GM21360 (cell line): ENCODE data around the gene B3GNT2.
"Not testable (repeated sequence)": the region's sequence is repeated elsewhere in the genome, so short reads cannot be mapped to it uniquely, and the experiment has no call there.

Source experiments
- ATAC-seq: cut with Tn5 transposase; IDR thresholded peaks from one replicate; pipeline ENCODE4 v1.9.1; 2021; ENCODE audit warnings: mild to moderate bottlenecking, moderate library complexity; ENCODE audit not compliant: unreplicated experiment

Gene B3GNT2

DNA sequence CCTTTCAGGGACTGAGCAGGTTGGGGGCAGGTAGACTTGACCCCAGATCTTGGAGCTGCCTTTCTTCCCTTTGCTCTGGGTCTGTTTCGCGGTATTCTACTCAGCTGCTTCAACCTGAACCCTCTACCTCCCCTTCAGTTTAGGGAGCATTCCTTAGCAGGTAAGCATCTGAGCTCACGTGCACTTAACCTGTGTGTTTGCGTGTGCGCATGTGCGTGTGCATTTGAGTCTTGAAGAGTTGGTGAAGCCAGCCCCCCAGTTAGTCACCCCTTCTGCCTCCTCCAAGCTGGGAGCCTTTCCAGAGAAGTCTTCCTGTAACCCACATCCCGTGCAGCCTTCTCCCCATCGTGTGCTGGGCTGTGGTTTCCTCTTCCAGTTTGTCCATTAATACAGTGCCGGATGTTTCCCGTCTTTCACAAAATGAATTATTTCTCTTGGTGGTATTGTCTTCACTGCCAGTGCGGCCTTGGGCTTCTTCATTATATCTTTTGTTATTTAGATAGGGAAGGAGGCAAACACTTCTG lies 33.2 kb downstream of the B3GNT2 start:
- ATAC-seq = no peak

DNA sequence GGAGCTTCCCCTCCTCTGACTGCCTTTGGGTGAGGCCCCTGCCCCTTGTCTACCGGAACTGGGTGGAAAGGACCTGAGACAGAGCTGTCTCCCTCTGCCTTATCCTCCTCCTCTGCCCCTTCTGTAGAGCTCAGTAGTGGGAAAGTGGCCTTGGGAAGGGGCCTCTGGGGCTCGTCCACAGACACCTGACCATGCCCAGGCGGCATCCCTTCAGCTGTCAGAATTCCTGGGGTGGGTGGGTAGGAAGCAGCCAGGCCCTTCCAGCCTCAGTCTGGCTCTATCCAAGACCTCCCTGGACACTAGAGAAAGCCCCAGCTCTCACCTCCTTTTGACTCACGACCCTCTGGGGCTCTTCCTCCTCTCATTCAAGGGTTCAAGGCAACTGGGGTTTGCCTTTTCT lies 35.6 kb downstream of the B3GNT2 start:
- no peak for ATAC-seq

DNA sequence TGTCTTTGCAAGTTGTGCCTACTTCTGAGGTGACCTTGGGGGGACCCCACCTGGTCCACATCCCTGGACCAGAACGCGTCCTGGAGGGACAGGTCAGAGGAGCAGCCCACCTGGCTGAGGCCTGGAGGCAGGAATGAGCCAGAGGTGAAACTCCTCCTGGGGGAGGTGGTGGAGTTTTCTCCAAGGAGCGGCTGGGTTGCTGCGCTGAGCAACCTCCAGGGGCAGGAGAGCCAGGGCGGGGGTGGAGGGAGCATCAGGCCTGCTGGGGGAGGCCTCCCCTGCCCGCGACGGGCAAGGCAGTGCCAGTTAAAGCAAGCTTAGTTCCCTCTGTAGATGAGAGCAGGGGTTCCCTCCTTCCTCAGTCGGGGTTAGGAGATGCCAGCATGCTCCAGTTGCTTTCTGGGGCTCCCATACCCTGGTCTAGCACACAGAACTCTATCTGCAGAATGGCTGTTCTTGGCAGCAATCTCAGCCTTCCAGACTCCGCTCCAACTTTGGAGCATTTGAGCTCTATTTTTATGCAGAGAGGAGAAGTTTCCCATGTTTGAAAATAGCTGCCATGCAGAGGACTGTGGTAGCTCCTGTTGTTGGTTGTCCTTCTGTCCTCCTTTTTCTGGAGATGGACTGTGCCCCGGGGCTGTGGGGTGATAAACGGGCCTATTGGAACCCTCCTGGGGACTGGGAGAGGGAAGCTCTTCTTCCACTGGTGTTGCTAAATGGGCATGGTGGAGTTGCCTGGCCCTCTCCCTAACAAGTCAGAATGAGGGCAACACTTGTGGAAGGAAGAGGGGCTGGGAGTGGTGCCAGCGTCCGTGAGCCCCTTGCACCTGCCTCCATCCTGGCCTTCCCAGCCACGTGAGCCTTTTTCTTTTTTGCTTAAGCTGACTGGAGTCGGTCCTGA lies 39.1 kb downstream of the B3GNT2 start:
- ATAC-seq = no peak

DNA sequence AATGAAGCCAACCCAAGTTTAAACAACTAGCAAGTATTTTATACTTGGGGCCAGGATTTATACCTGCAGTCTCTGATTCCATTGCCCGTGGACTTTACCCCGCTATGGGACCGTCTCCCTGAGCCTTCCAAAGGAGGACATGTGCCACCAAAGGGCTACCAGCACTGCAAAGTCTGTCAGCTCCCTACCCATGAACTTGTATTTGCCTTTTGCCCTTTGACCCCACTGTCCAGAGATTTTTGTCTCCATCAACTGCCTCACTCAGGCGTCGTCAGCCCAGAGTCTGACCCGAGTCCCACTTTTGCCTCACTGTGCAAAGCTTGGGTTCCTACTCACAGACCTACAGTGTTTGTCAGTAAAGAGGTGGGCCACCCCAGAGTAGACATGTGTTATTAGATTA lies 40.6 kb downstream of the B3GNT2 start:
- no peak for ATAC-seq

DNA sequence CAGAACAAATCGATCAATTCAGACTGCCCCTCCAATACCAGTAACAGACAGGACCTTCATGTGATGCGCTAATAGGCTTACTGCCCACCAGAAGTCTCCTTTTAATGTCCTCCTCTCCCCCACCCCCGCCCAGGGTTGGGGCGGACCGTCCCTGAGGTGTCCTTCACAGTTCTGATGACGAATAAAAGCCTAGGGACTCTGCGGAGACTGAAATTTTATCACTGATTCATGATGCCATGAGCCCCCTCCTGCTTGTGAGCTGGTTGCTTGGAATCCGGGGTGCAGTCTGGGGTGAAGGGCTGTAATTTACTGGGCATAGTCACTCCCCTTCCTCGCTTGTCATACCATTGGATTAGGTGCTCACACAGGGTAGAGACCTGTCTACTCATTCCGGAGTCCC lies 42.3 kb downstream of the B3GNT2 start:
- ATAC-seq = no peak

DNA sequence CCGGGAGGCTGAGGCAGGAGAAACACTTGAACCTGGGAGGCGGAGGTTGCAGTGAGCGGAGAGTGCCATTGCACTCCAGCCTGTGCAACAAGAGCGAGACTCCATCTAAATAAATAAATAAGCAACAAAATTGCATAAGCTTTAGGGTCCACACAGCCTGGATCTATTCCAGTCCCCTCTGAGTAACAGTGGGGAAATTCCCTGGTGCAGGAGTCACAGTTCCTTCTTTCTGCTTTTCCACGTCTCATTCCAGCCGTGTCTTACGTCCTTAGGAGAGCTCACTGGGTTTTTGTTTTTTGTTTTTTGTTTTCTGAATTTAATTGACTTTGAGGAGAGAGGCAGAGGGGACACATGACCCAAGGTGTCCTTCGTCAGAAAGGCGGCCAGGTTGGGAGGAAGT lies 44.6 kb downstream of the B3GNT2 start:
- no peak for ATAC-seq

DNA sequence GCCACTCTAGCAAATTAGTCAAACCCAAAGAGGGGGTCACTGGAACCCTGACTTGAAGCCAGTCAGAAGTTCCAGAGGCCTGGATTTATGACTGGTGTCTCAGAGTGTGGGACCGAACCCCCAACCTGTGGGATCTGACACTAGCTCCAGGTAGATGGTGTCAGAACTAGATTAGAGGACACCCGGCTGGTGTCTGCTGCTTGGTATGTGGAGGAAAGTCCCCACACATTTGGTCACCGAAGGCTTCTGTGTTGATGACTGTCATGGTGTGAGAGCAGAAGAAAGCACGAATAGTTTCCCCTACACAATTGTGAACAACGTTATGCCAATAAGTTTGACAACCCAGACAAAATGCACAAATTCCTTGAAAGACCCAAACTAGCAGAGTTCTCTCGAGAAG lies 48.1 kb downstream of the B3GNT2 start:
- no peak for ATAC-seq

DNA sequence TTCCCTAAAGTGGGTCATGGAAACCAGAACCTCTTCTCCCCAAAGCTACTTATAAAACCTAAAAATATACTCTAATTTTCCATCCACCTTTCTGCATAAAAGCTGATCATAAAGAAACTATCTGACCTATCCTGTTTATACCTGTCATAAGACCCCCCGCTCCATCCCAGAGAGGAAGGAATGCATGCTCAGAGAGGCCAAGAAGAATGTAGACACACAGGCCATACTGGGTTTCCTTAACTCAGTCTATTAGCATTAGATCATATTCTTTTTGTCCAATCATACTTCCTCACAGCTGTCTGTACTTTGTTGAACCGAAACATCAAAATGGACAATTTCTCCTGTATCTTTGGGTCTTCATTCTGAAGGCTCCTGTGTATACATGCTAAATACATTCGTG lies 52.3 kb downstream of the B3GNT2 start:
- no peak for ATAC-seq

DNA sequence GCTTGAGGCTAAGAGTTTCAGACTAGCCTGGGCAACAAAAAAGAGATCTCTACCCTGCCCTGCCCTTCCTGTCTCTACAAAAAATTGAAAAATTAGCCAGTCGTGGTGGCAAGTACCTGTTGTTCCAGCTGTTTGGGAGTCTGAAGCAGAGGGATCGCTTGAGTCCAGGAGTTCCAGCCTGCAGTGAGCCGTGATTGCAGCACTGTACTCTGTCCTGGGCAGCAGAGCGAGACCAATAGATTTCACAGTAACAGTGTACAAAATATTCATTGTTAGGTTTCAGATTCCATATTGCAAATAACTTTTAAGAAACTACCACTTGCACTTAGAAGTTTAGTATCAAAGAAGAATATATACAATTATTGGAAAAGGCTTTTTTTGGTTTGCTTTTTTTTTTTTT lies 54.3 kb downstream of the B3GNT2 start:
- no peak for ATAC-seq

DNA sequence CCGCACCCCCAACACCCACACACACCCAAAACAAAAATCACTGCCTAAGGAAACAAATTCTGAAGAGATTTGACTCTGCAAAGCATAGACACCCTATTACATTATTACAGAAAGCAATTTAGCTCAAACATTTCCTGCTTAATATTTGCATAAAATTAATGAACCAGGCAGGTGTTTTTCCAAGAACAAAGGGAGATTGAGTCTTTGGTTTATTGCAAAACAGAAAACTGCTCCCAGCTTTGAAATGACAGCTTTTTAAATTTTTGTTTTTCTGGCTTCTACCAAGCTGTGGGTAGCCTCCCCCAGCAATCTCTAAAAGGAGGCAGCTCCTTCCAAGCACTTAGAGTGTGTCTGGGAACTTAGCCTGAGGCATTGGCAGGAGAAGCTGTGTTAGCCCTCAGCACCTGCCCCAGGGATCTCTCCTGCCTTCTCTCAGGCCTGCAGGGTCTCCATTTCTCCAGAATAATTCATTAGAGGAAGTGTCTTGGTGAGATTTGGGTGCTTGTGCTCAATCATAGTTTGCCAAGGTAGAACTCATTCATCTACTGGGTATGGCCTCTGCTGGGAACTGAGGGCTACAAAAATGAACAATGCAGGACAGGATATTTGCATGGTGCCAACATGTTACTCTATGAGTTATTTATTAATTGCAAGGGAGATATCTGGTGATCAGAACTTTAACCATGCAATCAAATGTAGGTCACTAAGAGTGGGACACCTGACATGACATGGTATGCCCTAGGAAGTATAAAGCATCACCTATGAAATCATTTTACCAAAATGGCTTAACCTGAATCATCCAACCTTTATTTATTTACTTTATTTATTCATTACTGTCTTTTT lies 58.7 kb downstream of the B3GNT2 start:
- no peak for ATAC-seq

DNA sequence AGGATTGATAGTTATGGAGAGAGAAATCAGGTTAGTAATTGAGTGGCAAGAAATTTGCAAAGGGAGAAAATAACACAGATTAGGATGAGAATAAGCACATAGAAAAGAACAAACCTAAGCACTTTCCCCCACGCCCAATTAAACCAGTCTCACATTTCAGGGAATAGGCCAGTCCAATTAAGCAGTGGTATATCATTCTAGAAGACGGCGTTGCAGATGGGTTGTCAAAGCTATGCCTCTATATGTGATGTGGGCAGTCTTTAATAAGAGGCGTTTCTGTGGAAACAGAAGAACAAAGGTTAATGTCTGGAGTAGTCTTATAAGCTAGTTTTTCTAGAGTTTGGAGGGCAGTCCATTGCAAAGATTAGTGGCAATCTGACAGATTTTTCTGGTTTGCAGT lies 61.6 kb downstream of the B3GNT2 start:
- no peak for ATAC-seq

DNA sequence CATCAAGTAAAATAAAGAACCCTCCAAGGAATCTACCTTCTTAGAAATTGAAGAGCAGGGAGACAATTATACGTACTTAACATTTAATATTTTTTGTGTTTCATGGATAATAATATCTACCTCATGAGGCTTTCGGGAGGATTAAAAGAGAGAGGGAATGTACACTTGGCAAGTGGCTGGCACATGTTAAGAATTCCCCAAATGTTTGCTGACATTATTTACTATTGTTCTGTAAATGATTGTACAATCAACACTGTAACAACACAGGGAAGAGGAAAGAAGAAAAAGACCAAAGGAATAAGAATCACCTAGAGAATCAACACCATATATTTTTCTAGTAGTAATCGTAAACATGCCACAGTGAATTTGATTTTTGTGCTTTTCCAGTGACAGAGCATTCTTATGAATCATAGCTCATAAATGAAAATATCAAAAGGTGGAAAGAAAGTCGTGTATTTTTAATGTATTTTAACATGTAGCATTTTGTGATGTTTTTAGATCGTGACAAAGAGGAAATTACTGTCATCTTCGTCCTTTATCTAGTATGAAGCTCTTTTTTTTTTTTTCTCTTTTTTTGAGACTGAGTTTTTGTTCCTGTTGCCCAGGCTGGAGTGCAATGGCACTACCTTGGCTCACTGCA lies 67.3 kb downstream of the B3GNT2 start:
- no peak for ATAC-seq

DNA sequence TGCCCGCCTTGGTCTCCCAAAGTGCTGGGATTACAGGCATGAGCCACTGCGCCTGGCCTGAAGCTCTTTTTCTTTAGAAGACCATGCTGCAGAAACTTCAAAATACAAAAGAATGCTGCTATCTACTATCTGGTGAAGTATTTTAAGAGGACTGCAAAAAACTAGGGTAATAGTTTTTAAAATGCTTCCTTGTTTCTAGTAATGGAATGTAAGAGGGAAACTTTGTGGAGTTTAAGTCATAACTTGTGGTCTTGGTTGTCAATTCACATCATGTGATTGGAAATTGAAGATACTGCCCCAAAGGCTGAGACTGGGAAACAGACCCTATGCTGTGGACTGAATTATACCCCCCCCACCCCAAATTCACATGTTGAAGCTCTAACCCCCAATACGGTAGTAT lies 68.3 kb downstream of the B3GNT2 start:
- ATAC-seq = no peak

DNA sequence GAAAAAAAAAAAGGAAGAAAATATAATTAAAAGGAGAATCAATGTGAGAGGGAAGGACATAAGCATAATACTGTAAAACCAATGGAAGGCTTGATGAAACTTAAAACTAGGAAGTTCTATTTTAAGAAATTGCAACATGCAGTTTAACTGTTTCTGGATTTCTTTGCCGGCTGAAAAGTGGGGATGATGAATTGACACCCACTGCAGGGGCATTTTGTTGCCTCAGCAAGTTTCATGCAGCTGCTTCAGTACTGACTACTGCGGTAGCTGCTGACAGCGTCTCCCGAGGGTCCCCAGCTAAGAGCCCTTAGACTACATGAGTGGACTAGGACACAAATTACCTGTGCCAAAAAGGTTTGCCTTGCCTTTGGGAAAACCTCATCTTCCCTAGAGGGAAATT lies 69.2 kb downstream of the B3GNT2 start:
- ATAC-seq = no peak

DNA sequence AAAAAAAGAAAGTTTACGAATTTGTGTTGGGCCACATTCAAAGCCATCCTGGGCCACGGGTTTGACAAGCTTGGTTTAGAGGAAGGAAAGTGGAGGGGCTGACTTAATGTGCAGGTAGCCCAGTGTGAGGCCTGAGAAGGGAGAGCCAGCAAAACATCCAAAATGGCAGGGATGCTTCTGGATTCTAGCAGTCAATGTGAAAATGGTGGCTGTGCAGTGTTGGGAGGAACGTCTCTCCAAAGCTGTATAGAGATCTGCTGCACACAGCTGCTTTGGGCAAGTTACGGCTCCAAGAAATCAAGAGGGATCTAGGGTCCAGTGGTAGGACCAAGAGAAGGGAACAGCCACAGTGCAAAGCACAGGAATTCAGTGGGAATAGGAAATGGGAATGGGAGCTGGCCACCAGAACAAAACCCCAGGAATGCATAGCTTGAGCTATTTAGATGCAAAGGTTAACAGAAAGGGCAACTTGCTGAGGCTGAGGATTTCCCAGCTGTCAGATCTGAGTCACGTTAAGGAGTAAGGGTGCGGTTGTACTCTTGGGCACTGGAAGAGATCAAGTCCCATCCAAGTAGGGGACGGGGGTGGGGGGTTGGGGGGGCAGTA lies 70.6 kb downstream of the B3GNT2 start:
- no peak for ATAC-seq

DNA sequence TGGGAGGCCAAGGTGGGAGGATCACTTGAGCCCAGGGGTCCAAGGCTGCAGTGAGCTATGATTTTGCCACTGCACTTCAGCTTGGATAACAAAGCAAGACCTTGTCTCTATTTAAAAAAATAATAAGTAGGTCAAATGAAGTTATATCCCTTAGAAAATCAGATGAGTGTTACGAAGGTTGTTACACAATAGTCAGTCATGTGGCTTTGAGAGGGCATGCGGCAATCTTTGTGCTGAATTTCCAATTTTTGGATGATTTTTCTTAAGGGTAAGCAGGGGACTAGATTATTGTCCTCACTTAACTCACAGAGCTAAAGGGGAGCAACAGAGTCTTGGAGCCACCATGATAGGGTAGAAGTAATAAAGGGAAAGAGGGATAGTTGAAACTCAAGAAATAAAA lies 71.8 kb downstream of the B3GNT2 start:
- no peak for ATAC-seq

DNA sequence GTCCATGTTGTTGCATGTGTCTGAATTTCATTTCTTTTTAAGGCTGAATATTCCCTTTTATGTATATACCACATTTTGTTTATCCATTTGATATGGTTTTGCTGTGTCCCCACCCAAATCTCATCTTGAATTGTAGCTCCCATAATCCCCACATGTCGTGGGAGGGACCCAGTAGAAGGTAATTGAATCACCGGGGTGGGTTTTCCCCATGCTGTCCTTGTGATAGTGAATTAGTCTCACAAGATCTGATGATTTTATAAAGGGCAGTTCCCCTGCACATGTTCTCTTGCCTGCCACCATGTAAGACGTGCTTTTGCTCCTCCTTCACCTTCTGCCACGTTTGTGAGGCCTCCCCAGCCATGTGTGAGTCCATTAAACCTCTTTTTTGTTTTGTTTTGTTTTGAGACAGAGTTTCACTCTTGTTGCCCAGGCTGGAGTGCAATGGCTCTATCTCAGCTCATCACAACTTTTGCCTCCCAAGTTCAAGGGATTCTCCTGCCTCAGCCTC lies 72.8 kb downstream of the B3GNT2 start:
- ATAC-seq = not testable (repeated sequence)

DNA sequence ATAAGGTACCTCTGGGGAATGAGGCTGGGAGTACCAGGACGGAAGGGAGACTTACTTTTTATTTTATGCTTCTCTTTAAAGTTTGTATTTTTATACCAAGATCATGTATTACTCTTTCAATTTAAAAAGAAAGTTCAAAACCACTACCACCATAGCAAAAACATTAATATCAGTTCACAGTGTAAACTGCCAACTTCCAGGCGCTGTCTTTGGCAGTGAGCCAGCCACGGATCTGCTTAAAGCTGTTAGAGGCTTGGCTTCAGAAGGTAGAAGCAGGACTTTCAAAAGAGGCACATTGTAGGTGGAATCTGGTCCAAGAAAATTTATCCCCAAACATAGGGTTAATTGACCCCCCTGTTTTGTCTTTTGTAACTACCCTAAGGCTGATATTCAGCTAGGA lies 74.8 kb downstream of the B3GNT2 start:
- ATAC-seq = no peak
